T-helper 2 cell treated with Interferon-gamma antibody and Interleukin-4, amounts not matched to agents 5 μg/mL and 100 μg/mL, for 36 hours (primary cell): ENCODE measurements around the gene ZNF428.
A peak's percentile ranks its signal among the peaks of the same experiment; 100 is the strongest.

ENCODE experiments used
- DNase-seq: peaks from one replicate; pipeline ENCODE4 v3.0.0; 2021; ENCODE audit warnings: low spot score
- H3K27ac Mint-ChIP-seq: one replicate; pipeline ENCODE4 v1.8.0; 2021; ENCODE audit warnings: mild to moderate bottlenecking, mixed read lengths
- H3K27me3 Mint-ChIP-seq: one replicate; pipeline ENCODE4 v1.8.0; 2021; ENCODE audit warnings: low read depth, mixed read lengths
- H3K36me3 Mint-ChIP-seq: one replicate; pipeline ENCODE4 v1.8.0; 2021; ENCODE audit warnings: low read depth, mixed read lengths
- H3K4me1 Mint-ChIP-seq: one replicate; pipeline ENCODE4 v1.8.0; 2021; ENCODE audit warnings: low read depth, mixed read lengths
- H3K4me3 Mint-ChIP-seq: one replicate; pipeline ENCODE4 v1.8.0; 2022; ENCODE audit warnings: mild to moderate bottlenecking, moderate library complexity, mixed read lengths
- H3K9me3 Mint-ChIP-seq: one replicate; pipeline ENCODE4 v1.8.0; 2021; ENCODE audit warnings: mixed read lengths

ZNF428 gene

DNA sequence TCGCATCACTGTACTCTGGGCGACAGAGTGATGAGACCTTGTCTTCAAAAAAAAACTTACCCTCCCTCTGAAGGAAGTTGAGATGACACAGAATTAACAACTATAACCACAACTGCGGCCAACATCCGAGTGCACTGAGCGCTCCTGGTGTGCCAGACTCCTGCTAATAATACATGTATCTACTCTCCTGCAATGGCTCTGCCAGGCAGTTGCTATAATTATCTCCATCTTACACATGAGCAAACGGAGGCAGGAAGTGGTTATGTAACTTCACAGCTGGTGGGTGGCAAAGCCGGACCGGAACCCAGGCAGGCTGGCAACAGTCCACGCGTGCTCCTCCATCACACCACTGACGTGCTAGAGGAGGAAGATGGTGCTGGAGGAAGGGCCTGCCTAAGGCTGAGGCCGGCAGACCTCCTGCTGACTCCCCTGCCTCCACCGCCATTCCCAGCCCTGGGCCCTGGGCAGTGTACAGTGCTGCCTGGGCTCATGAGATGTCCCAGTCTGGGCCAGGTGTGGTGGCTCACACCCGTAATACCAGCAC, 56.7 kb downstream of the ZNF428 start:
- Mint-ChIP-seq H3K36me3 (peaks cover 35% of the 10 kb centered on the region), H3K4me3 (peak overlapping the region; percentile 52), H3K9me3 (no peaks in the 10 kb centered on the region), H3K27me3 (no peaks in the 10 kb centered on the region), H3K4me1 (peaks cover 32% of the 10 kb centered on the region), H3K27ac (peak overlapping the region; percentile 95)
- DNase-seq = peak; percentile 60

DNA sequence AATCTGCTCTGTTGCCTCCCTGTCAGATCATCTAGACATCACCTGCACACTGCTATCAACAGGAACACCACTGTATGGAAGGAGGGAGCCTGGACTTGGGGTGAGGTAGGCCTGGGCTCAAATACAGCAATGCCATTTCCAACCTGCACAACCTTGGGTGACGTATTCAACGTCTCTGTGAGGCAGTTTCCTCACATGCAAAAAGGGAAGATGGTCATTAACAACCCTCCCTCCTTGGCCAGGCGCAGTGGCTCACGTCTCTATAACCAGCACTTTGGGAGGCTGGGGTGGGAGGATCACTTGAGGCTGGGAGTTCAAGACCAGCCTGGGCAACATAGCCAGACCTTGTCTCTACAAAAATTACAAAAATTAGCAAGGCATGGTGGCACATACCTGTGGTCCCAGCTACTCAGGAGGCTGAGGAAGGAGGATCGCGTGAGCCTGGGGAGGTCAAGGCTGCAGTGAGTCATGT, 57.2 kb downstream of the ZNF428 start:
- Mint-ChIP-seq H3K27me3 (no peaks in the 10 kb centered on the region), H3K9me3 (no peaks in the 10 kb centered on the region), H3K27ac (peak overlapping the region; percentile 95), H3K4me1 (peaks cover 32% of the 10 kb centered on the region), H3K4me3 (peak overlapping the region; percentile 52), H3K36me3 (peaks cover 39% of the 10 kb centered on the region)
- no peak for DNase-seq

DNA sequence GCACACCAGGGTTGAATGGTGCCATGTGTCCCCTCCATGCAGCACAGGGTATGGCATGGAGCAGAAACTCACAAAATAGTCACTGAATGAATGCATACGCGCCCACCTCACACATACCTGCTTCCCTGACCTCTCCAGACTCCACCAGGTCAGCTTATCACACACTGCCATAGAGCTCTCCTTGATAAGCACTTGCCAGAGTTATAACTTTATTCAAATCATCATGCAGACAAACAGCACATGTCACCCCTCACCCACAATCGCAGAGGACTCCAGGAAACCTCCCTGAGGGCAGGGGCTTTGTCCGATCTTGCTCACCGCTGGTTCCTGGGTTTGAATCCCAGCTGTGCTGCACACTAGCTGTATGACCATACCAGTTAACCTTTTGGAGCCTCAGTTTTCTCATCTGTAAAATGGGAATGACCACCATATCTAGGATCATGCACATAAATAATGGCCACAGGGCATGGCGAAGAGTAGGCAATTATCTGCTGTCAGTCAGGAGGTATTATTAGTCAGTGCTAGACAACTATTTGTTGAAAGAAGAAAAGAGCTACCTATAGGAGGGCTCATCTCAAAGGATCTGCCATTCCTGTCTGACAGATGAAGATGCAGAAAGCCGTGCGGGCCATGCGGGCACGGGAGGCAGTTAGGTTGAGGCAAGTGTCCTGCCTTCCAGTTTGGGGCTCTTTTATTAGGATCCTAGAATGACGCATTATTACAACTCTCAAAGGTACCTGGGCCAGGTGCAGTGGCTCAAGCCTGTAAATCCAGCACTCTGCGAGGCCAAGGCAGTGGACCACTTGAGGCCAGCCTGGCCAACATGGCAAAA, 58.1 kb downstream of the ZNF428 start:
- Mint-ChIP-seq H3K36me3 (peaks cover 37% of the 10 kb centered on the region), H3K4me1 (peaks cover 32% of the 10 kb centered on the region), H3K9me3 (no peaks in the 10 kb centered on the region), H3K27ac (peak overlapping the region; percentile 95), H3K4me3 (no peak overlapping the region), H3K27me3 (no peaks in the 10 kb centered on the region)
- no peak for DNase-seq

DNA sequence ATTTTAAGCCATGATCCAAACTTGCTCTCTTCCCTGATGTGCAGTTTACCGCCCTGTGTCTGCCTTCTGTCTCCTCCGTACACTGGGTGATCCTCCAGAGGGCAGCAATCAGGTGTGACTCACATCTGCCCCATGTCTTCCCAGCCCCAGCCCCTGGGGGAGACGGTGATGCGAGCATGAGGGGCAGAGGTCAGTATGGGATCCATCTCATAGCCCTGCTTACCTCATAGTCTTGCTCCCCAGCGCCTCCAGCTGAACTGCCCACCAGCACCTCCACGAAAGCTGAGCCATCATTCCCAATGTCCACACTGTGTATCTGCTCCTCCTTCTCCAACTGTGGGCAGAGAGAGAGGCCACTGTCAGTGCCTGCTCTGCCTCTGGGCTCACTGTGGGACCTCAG, 58.7 kb downstream of the ZNF428 start:
- H3K36me3 Mint-ChIP-seq = peaks cover 37% of the 10 kb centered on the region
- H3K4me1 Mint-ChIP-seq = peaks cover 32% of the 10 kb centered on the region
- peak overlapping the region; percentile 42 for H3K27ac Mint-ChIP-seq
- DNase-seq = no peak
- no peaks in the 10 kb centered on the region for H3K9me3 Mint-ChIP-seq
- no peaks in the 10 kb centered on the region for H3K27me3 Mint-ChIP-seq
- H3K4me3 Mint-ChIP-seq = no peak overlapping the region
